ENCODE results near the gene TMEFF2. TPM values are rescaled to one million over a fixed set of nuclear protein-coding genes. Genes with fewer than 3 reads are reported as not detected.

TMEFF2 gene
- total RNA-seq, 1 donor from 2014 or later = 23.9 TPM

DNA sequence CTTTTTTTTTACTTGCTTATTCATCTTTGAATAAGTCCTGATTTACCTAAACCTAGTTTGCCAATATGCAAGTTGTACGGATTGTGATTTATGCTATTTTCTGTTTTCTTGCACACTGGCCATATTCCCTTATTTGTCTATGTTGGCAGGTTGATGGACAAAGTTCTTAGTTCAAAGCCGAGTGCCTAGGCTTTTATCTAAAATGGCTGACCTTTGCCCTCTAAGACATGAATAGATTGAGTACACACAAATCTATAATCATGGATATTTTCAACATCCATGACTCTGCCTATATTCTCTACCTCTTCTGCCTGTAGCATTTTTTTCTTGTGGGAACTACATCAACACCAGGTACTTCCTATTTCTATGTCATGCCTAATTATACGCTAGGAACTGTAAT, 171.7 kb downstream of the TMEFF2 start:
- TF ChIP-seq, protein P1, sequence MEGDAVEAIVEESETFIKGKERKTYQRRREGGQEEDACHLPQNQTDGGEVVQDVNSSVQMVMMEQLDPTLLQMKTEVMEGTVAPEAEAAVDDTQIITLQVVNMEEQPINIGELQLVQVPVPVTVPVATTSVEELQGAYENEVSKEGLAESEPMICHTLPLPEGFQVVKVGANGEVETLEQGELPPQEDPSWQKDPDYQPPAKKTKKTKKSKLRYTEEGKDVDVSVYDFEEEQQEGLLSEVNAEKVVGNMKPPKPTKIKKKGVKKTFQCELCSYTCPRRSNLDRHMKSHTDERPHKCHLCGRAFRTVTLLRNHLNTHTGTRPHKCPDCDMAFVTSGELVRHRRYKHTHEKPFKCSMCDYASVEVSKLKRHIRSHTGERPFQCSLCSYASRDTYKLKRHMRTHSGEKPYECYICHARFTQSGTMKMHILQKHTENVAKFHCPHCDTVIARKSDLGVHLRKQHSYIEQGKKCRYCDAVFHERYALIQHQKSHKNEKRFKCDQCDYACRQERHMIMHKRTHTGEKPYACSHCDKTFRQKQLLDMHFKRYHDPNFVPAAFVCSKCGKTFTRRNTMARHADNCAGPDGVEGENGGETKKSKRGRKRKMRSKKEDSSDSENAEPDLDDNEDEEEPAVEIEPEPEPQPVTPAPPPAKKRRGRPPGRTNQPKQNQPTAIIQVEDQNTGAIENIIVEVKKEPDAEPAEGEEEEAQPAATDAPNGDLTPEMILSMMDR (IDR thresholded peaks at IDR 0.05; ENCODE audit: partially characterized antibody, unreplicated experiment) = no peak
- no peak overlapping the region for H3K4me3 Mint-ChIP-seq (ENCODE audit: unreplicated experiment)
- H3K27me3 Mint-ChIP-seq (ENCODE audit: unreplicated experiment) = no peaks in the 10 kb centered on the region
- peaks cover 18% of the 10 kb centered on the region for H3K4me1 Mint-ChIP-seq (ENCODE audit: low read depth, unreplicated experiment)
- no peak for DNase-seq
- no peak overlapping the region for H3K27ac Mint-ChIP-seq (ENCODE audit: unreplicated experiment)
- no peaks in the 10 kb centered on the region for H3K9me3 Mint-ChIP-seq (ENCODE audit: unreplicated experiment)
- H3K36me3 Mint-ChIP-seq (ENCODE audit: unreplicated experiment) = peaks cover under 1% of the 10 kb centered on the region

DNA sequence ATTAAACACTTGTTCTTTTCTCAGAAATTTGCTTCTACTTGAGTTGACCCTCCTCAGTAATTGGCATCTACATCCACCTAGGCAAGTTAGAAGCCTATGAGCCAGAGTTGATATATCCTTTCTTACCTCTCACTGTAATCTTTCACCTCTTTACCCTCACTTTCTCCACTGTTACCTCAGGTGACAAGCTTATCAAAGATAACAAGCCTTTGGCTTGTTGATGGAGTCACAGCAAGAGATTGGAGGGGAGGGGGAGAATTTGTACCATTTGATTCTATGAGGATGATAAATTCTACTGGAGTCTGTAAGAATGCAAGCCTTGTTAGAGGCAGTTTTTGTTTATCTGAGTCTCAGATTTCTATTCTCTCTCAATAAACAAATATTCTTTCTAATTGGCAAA, 176.9 kb downstream of the TMEFF2 start:
- peaks cover 1% of the 10 kb centered on the region for H3K4me1 Mint-ChIP-seq (ENCODE audit: low read depth, unreplicated experiment)
- no peak overlapping the region for H3K27ac Mint-ChIP-seq (ENCODE audit: unreplicated experiment)
- TF ChIP-seq, protein P1 (IDR thresholded peaks at IDR 0.05; ENCODE audit: partially characterized antibody, unreplicated experiment) = no peak
- no peaks in the 10 kb centered on the region for H3K9me3 Mint-ChIP-seq (ENCODE audit: unreplicated experiment)
- no peaks in the 10 kb centered on the region for H3K27me3 Mint-ChIP-seq (ENCODE audit: unreplicated experiment)
- H3K36me3 Mint-ChIP-seq (ENCODE audit: unreplicated experiment) = no peaks in the 10 kb centered on the region
- DNase-seq = no peak
- no peak overlapping the region for H3K4me3 Mint-ChIP-seq (ENCODE audit: unreplicated experiment)

DNA sequence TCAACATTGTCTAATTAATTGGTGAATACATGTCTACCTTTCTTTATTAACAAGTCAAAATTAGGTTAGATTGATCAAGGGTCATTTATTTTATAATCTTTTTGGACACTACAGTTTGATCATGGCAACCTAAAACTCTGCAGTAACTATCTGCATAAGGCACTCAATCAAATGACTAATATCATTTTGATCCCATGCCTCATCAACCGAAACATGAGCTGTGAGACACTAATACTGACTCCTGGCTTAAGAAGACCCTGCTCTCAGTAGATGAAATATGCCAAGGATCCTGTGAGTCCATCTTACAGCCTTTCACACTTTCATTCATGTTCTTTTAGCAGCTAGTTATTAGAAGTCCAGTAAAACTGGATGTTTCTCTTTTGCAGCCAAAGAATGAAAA, 178.5 kb downstream of the TMEFF2 start:
- no peaks in the 10 kb centered on the region for H3K27me3 Mint-ChIP-seq (ENCODE audit: unreplicated experiment)
- no peak overlapping the region for H3K27ac Mint-ChIP-seq (ENCODE audit: unreplicated experiment)
- no peaks in the 10 kb centered on the region for H3K36me3 Mint-ChIP-seq (ENCODE audit: unreplicated experiment)

DNA sequence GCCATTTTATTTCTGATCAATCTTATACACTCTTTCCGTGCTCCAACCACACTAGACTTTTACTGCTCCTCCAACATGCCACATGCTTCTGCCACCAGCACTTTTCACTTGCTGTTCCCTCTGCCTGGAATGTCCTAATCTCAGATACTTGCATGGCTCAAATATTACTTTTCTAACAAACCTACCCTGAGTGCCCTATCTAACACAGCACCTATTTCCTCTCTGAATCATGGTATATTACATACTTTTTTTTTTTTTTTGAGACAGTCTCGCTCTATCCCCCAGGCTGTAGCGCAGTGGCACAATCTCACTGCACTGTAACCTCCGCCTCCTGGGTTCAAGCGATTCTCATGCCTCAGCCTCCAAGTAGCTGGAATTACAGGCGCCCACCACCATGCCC, 181.5 kb downstream of the TMEFF2 start:
- TF ChIP-seq, protein P1 (IDR thresholded peaks at IDR 0.05; ENCODE audit: partially characterized antibody, unreplicated experiment) = no peak
- Mint-ChIP-seq H3K27ac (ENCODE audit: unreplicated experiment) (no peak overlapping the region), H3K36me3 (ENCODE audit: unreplicated experiment) (no peaks in the 10 kb centered on the region), H3K9me3 (ENCODE audit: unreplicated experiment) (no peaks in the 10 kb centered on the region), H3K4me3 (ENCODE audit: unreplicated experiment) (no peak overlapping the region), H3K4me1 (ENCODE audit: low read depth, unreplicated experiment) (peaks cover 4% of the 10 kb centered on the region), H3K27me3 (ENCODE audit: unreplicated experiment) (no peaks in the 10 kb centered on the region)
- DNase-seq = no peak

More for the DNA sequence above, 178.5 kb downstream of the TMEFF2 start:
- no peak for DNase-seq
- H3K4me1 Mint-ChIP-seq (ENCODE audit: low read depth, unreplicated experiment) = peaks cover 1% of the 10 kb centered on the region
- H3K4me3 Mint-ChIP-seq (ENCODE audit: unreplicated experiment) = no peak overlapping the region
- TF ChIP-seq, protein P1 (IDR thresholded peaks at IDR 0.05; ENCODE audit: partially characterized antibody, unreplicated experiment) = no peak
- H3K9me3 Mint-ChIP-seq (ENCODE audit: unreplicated experiment) = no peaks in the 10 kb centered on the region

DNA sequence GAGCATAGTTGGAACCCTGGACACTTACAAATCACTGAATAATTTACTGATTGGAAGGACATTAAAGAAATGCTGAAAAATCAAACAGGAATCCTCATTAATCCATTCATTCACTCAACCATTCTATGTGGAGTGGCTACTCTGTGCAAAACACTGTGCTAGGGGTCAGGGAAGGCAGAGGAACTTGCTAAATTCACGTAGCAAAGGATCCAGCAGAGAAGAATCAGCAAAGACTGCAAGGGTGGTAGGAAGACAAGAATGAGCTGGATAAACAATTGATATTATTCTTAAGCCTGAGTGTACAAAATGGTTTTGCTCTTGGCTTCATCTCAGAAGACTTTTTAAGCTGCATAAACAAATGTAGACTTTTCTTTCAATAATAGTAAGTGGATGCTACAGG, 183.5 kb downstream of the TMEFF2 start:
- Mint-ChIP-seq H3K4me3 (ENCODE audit: unreplicated experiment) (no peak overlapping the region), H3K27ac (ENCODE audit: unreplicated experiment) (no peak overlapping the region), H3K9me3 (ENCODE audit: unreplicated experiment) (no peaks in the 10 kb centered on the region), H3K27me3 (ENCODE audit: unreplicated experiment) (peaks cover 2% of the 10 kb centered on the region), H3K4me1 (ENCODE audit: low read depth, unreplicated experiment) (peaks cover 13% of the 10 kb centered on the region), H3K36me3 (ENCODE audit: unreplicated experiment) (no peaks in the 10 kb centered on the region)
- TF ChIP-seq, protein P1 (IDR thresholded peaks at IDR 0.05; ENCODE audit: partially characterized antibody, unreplicated experiment) = no peak
- no peak for DNase-seq

All from glutamatergic neuron (in vitro differentiated cells).